Gastrocnemius medialis (tissue), 4 donors: ENCODE measurements around the gene JAG1. TPM values are rescaled to one million over a fixed set of nuclear protein-coding genes. Genes with fewer than 3 reads are reported as not detected.

ENCODE experiments used
- microRNA-seq, 2 donors: library from miRNA; unstranded; fragments of <30 nt; microRNA quantifications; one replicate each; pipeline ENCODE4, GENCODE V29; 2016; ENCODE audit warnings: borderline replicate concordance in 2 of 2
- total RNA-seq, 4 donors: library from RNA; depleted of rRNA; stranded (reverse); fragments of >200 nt; gene quantifications; one replicate each; pipeline versions ENCODE4 v1.1.0 to v1.2.3, GENCODE V29; 2016

Gene JAG1
- total RNA-seq, 4 donors from 2014 or later: 10.3 to 19.6 (median 13.2) TPM

Small RNA genes lying within 50 kb of the gene (microRNA-seq; reads per million reads assigned to microRNA genes)
- gene MIR6870: 0 reads per million in 2 donors

Other genes with a start within 250 kb of the JAG1 start
- gene MKKS, start 239.8 kb downstream of the JAG1 start, total RNA-seq: 10 to 100 TPM in 3 of 4 donors, 1 to 10 TPM in 1; 8.1 to 15.2 (median 14.6) TPM
- 1 to 10 TPM in 1 of 4 donors, under 1 TPM in 3; 0.22 to 1.3 (median 0.71) TPM for gene SLX4IP, start 238.7 kb downstream of the JAG1 start, total RNA-seq